Endodermal cell (in vitro differentiated cells): ENCODE measurements around the gene SPAG16. TPM values are rescaled to one million over a fixed set of nuclear protein-coding genes. Genes with fewer than 3 reads are reported as not detected.

Experiments
- DNase-seq: peaks from one replicate; pipeline ENCODE4 v3.0.0-alpha.2; 2017
- H3K27ac ChIP-seq: 2 replicates; pipeline ENCODE4 v1.5.1; 2013; ENCODE audit warnings: mild to moderate bottlenecking, low read depth, low read length, moderate library complexity
- H3K27me3 ChIP-seq: 2 replicates; pipeline ENCODE4 v1.6.1; 2013; ENCODE audit warnings: mild to moderate bottlenecking, low read length, moderate library complexity; ENCODE audit not compliant: insufficient read depth, control insufficient read depth, poor library complexity, severe bottlenecking
- H3K36me3 ChIP-seq: 2 replicates; pipeline ENCODE4 v1.7.0; 2013; ENCODE audit warnings: mild to moderate bottlenecking, low read length, moderate library complexity; ENCODE audit not compliant: control insufficient read depth, insufficient read depth
- H3K4me1 ChIP-seq: one replicate; pipeline ENCODE4 v1.7.0; 2013; ENCODE audit warnings: low read length; ENCODE audit not compliant: control insufficient read depth, insufficient read depth
- H3K4me3 ChIP-seq: 2 replicates; pipeline ENCODE4 v1.5.1; 2013; ENCODE audit warnings: mild to moderate bottlenecking, low read length, moderate library complexity
- H3K9ac ChIP-seq: 2 replicates; pipeline ENCODE4 v1.6.1; 2013; ENCODE audit warnings: mild to moderate bottlenecking, low read length, moderate library complexity; ENCODE audit not compliant: poor library complexity, severe bottlenecking; ENCODE audit errors: extremely low read depth
- H3K9me3 ChIP-seq: 2 replicates; pipeline ENCODE4 v1.6.1; 2013; ENCODE audit warnings: mild to moderate bottlenecking, low read length, moderate library complexity; ENCODE audit not compliant: control insufficient read depth
- H3K27ac Mint-ChIP-seq: 2 replicates; pipeline ENCODE4 v1.8.0; 2020; ENCODE audit warnings: mixed read lengths
- H3K27me3 Mint-ChIP-seq: 2 replicates; pipeline ENCODE4 v1.8.0; 2021; ENCODE audit warnings: mild to moderate bottlenecking, mixed read lengths; ENCODE audit not compliant: insufficient read depth
- H3K36me3 Mint-ChIP-seq: 2 replicates; pipeline ENCODE4 v1.8.0; 2020; ENCODE audit warnings: low read depth, mixed read lengths
- H3K4me1 Mint-ChIP-seq: 2 replicates; pipeline ENCODE4 v1.8.0; 2020; ENCODE audit warnings: mixed read lengths
- H3K4me3 Mint-ChIP-seq: 2 replicates; pipeline ENCODE4 v1.8.0; 2020; ENCODE audit warnings: mild to moderate bottlenecking, moderate library complexity, mixed read lengths
- H3K9me3 Mint-ChIP-seq: 2 replicates; pipeline ENCODE4 v1.8.0; 2020; ENCODE audit warnings: mild to moderate bottlenecking, mixed read lengths
- WGBS, 2 experiments: methylation state at CpG; one replicate each; pipeline versions ENCODE4 v1.1.5 to v1.1.7; 2013; ENCODE audit warnings: missing lambda C conversion rate in 2 of 2, mixed read lengths in 1 of 2; ENCODE audit not compliant: insufficient coverage in 1 of 2, insufficient read length in 1 of 2; 5-methylcytosine and 5-hydroxymethylcytosine counted together
- total RNA-seq, 2 donors: library from RNA; stranded (reverse); fragmentation: NEBNext Ultra II Directional in 1 of 2; extraction: Animal tissue kit (Norgen Biotek cat#: 25700) in 1 of 2; gene quantifications; 2 replicates in 1 of 2; 3 replicates in 1 of 2; pipeline ENCODE4 v1.2.1, GENCODE V29; 2021
- TF ChIP-seq, protein P1 (sequence below): fragments of 200-600 bp; sonication (generic); conservative IDR thresholded peaks from 2 replicates; pipeline ENCODE4 v1.5.0; 2021; ENCODE audit warnings: antibody characterized with exemption, mild to moderate bottlenecking

Gene SPAG16
- total RNA-seq, 2 donors from 2014 or later: 27.8 to 38.2 TPM

DNA sequence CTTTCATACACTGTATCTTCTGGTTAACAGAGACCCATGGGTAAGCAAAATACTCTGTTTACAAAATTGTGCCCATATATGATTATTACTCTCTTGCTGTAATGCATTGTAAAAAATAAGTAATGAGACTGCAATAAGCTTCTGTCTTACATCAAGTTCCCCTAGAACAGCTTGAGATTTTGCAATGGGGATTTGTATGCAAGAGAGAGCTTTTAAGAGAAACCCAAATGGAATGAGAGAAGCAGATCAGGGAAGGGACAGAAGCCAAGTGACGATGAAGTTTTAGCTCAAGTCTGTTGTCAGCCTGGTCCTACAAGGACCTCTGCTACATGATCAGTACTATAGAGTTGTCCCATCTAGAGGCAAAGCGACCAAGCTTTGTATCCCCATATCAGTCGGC is 908.4 kb downstream of the SPAG16 start:
- TF ChIP-seq, protein P1, sequence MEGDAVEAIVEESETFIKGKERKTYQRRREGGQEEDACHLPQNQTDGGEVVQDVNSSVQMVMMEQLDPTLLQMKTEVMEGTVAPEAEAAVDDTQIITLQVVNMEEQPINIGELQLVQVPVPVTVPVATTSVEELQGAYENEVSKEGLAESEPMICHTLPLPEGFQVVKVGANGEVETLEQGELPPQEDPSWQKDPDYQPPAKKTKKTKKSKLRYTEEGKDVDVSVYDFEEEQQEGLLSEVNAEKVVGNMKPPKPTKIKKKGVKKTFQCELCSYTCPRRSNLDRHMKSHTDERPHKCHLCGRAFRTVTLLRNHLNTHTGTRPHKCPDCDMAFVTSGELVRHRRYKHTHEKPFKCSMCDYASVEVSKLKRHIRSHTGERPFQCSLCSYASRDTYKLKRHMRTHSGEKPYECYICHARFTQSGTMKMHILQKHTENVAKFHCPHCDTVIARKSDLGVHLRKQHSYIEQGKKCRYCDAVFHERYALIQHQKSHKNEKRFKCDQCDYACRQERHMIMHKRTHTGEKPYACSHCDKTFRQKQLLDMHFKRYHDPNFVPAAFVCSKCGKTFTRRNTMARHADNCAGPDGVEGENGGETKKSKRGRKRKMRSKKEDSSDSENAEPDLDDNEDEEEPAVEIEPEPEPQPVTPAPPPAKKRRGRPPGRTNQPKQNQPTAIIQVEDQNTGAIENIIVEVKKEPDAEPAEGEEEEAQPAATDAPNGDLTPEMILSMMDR: no peak
- no peak for DNase-seq
- no peak overlapping the region for H3K27ac ChIP-seq
- no peaks in the 10 kb centered on the region for H3K4me1 ChIP-seq
- no peaks in the 10 kb centered on the region for H3K27me3 ChIP-seq
- WGBS, 2 experiments: 87 to 93% methylated on average over 3 of the region's 3 CpGs
- Mint-ChIP-seq H3K9me3 (no peaks in the 10 kb centered on the region), H3K4me1 (no peaks in the 10 kb centered on the region), H3K27me3 (no peaks in the 10 kb centered on the region), H3K27ac (no peak overlapping the region), H3K36me3 (no peaks in the 10 kb centered on the region), H3K4me3 (no peak overlapping the region)
- H3K4me3 ChIP-seq: no peak overlapping the region
- no peak overlapping the region for H3K9ac ChIP-seq
- no peaks in the 10 kb centered on the region for H3K9me3 ChIP-seq
- H3K36me3 ChIP-seq: no peaks in the 10 kb centered on the region

DNA sequence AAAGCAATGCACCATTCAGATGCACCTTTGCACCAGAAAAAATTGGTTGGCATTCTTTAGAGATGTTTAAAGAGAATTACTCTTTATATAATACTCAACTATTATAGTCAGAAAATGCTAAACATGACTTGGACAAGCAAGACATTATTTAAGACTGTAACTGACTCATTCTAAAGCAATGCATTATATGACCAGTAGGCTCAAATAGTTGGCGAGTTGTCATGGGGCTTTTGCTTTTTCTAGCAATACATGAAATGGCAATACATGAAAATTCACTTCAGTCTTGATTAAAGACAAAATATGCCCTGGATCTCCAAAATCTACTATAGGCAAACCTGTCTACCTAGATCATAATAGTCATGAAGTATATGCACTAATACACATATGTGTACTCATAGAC is 909.7 kb downstream of the SPAG16 start:
- 77% methylated on average over 1 of the region's 1 CpG; no CpG with 5 or more reads in 1 of the 2 experiments for WGBS, 2 experiments
- H3K27me3 ChIP-seq: no peaks in the 10 kb centered on the region

DNA sequence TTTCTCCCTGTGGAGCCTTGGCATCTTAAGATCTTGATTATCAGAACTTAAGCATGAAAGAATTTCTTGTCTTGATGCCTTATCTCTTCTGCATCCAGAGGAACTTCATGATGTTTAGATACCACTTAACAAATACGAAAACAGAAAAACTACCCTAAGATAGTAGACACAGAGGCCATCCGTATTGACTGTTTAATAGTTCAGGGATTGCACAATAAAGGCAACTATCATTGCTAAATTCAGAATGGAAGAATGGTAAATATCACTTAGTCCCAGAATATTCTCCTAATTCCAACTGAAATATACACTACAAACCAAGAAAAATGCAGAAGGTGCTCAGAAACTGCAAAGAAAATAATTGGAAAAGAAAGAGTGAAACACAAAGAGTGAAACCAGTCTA is 912.0 kb downstream of the SPAG16 start:
- Histone ChIP-seq H3K4me3 (no peak overlapping the region), H3K27me3 (no peaks in the 10 kb centered on the region), H3K27ac (no peak overlapping the region), H3K4me1 (no peaks in the 10 kb centered on the region), H3K9ac (no peak overlapping the region), H3K9me3 (no peaks in the 10 kb centered on the region), H3K36me3 (no peaks in the 10 kb centered on the region)
- Mint-ChIP-seq H3K4me3 (no peak overlapping the region), H3K36me3 (no peaks in the 10 kb centered on the region), H3K27me3 (no peaks in the 10 kb centered on the region), H3K27ac (no peak overlapping the region), H3K4me1 (peaks cover 3% of the 10 kb centered on the region), H3K9me3 (no peaks in the 10 kb centered on the region)
- TF ChIP-seq, protein P1: no peak
- WGBS, 2 experiments: 82% methylated on average over 2 of the region's 2 CpGs; no CpG with 5 or more reads in 1 of the 2 experiments
- DNase-seq: no peak

More for the DNA sequence above, 909.7 kb downstream of the SPAG16 start:
- Mint-ChIP-seq H3K4me1 (no peaks in the 10 kb centered on the region), H3K27ac (no peak overlapping the region), H3K4me3 (no peak overlapping the region), H3K9me3 (no peaks in the 10 kb centered on the region), H3K27me3 (no peaks in the 10 kb centered on the region), H3K36me3 (no peaks in the 10 kb centered on the region)
- Histone ChIP-seq H3K9me3 (no peaks in the 10 kb centered on the region), H3K9ac (no peak overlapping the region), H3K27ac (no peak overlapping the region), H3K4me3 (no peak overlapping the region), H3K4me1 (no peaks in the 10 kb centered on the region), H3K36me3 (no peaks in the 10 kb centered on the region)
- no peak for DNase-seq
- TF ChIP-seq, protein P1: peak; percentile 33
